ENCODE results near the gene HEXB. TPM values are rescaled to one million over a fixed set of nuclear protein-coding genes. Genes with fewer than 3 reads are reported as not detected.

Gene HEXB
- total and polyA plus RNA-seq, 2 of the 13 experiments (the other 11 are each of a cell fraction or from before 2014, with no cell fraction given): 100 to 104 TPM

GRCh38 chr5:74684900-74685851 is at the start of gene HEXB (continued):
- TF ChIP-seq ZNF276 (CRISPR knock-in tag; IDR thresholded peaks at IDR 0.05; ENCODE audit: low read depth) (0 out of 2 replicates have a peak, but pooled peaks have one; percentile 30), PAWR (CRISPR knock-in tag; IDR thresholded peaks at IDR 0.05; ENCODE audit: borderline replicate concordance) (no peak), ZSCAN29 (CRISPR knock-in tag; conservative IDR thresholded peaks at IDR 0.05) (peak; percentile 63; the same call in 1 of the 2 replicates), SOX6 (IDR thresholded peaks at IDR 0.05) (no peak), SOX6 (CRISPR knock-in tag; IDR thresholded peaks at IDR 0.05) (no peak), PHF5A (CRISPR knock-in tag; IDR thresholded peaks at IDR 0.05; ENCODE audit: low read depth, unreplicated experiment) (no peak), RXRA (CRISPR knock-in tag; IDR thresholded peaks at IDR 0.05) (peak; percentile 65; the same call in 1 of the 2 replicates), BRF2 (CRISPR knock-in tag; IDR thresholded peaks at IDR 0.05) (no peak), SMC3 (IDR thresholded peaks at IDR 0.05; ENCODE audit: low read length) (no peak), KMT2A (CRISPR knock-in tag; IDR thresholded peaks at IDR 0.05) (peak; percentile 66), ATF6 (CRISPR knock-in tag; conservative IDR thresholded peaks at IDR 0.05) (no peak), ZFP36 (IDR thresholded peaks at IDR 0.05; ENCODE audit: borderline replicate concordance, low read depth, low read length, partially characterized antibody) (no peak), SKI (IDR thresholded peaks at IDR 0.05; ENCODE audit: partially characterized antibody) (peak; percentile 64), ZFP37 (CRISPR knock-in tag; IDR thresholded peaks at IDR 0.05; ENCODE audit: borderline replicate concordance) (no peak)
- TF ChIP-seq, protein P1, sequence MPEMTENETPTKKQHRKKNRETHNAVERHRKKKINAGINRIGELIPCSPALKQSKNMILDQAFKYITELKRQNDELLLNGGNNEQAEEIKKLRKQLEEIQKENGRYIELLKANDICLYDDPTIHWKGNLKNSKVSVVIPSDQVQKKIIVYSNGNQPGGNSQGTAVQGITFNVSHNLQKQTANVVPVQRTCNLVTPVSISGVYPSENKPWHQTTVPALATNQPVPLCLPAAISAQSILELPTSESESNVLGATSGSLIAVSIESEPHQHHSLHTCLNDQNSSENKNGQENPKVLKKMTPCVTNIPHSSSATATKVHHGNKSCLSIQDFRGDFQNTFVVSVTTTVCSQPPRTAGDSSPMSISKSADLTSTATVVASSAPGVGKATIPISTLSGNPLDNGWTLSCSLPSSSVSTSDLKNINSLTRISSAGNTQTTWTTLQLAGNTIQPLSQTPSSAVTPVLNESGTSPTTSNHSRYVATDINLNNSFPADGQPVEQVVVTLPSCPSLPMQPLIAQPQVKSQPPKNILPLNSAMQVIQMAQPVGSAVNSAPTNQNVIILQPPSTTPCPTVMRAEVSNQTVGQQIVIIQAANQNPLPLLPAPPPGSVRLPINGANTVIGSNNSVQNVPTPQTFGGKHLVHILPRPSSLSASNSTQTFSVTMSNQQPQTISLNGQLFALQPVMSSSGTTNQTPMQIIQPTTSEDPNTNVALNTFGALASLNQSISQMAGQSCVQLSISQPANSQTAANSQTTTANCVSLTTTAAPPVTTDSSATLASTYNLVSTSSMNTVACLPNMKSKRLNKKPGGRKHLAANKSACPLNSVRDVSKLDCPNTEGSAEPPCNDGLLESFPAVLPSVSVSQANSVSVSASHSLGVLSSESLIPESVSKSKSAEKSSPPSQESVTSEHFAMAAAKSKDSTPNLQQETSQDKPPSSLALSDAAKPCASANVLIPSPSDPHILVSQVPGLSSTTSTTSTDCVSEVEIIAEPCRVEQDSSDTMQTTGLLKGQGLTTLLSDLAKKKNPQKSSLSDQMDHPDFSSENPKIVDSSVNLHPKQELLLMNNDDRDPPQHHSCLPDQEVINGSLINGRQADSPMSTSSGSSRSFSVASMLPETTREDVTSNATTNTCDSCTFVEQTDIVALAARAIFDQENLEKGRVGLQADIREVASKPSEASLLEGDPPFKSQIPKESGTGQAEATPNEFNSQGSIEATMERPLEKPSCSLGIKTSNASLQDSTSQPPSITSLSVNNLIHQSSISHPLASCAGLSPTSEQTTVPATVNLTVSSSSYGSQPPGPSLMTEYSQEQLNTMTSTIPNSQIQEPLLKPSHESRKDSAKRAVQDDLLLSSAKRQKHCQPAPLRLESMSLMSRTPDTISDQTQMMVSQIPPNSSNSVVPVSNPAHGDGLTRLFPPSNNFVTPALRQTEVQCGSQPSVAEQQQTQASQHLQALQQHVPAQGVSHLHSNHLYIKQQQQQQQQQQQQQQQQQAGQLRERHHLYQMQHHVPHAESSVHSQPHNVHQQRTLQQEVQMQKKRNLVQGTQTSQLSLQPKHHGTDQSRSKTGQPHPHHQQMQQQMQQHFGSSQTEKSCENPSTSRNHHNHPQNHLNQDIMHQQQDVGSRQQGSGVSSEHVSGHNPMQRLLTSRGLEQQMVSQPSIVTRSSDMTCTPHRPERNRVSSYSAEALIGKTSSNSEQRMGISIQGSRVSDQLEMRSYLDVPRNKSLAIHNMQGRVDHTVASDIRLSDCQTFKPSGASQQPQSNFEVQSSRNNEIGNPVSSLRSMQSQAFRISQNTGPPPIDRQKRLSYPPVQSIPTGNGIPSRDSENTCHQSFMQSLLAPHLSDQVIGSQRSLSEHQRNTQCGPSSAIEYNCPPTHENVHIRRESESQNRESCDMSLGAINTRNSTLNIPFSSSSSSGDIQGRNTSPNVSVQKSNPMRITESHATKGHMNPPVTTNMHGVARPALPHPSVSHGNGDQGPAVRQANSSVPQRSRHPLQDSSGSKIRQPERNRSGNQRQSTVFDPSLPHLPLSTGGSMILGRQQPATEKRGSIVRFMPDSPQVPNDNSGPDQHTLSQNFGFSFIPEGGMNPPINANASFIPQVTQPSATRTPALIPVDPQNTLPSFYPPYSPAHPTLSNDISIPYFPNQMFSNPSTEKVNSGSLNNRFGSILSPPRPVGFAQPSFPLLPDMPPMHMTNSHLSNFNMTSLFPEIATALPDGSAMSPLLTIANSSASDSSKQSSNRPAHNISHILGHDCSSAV (CRISPR knock-in tag; IDR thresholded peaks at IDR 0.05; ENCODE audit: borderline replicate concordance): no peak

Measured in HepG2 (cell line).